Stimulated activated CD4-positive, alpha-beta T cell treated with anti-CD3 and anti-CD28 coated beads, Interleukin-4, amount 100 ng/mL, for 48 hours (primary cell): ENCODE results near the gene NCKAP5L.
"Not testable (repeated sequence)": the region's sequence is repeated elsewhere in the genome, so short reads cannot be mapped to it uniquely, and the experiment has no call there.

Experiments used
- DNase-seq, 2 donors: peaks; one replicate each; pipeline ENCODE4 v3.0.0-alpha.2; 2020; ENCODE audit warnings: low read depth in 2 of 2

Gene NCKAP5L

DNA sequence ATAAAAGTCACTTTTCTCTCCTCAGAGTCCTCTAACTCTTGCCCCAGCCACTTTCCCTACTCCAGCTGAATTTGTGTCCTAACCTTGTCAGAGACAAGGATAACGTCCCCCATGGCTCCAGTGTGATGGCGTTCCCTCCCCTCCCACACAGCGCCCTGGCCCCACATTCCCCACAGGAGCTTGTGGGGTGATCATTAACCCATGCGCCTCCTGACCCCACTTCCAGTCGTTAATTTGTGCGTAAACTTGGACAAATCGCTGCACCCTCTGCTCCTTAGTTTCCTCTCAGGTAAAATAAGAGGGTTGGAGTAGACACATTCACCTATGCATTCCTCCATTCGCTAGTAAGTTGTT, 37.5 kb upstream of the NCKAP5L start:
- DNase-seq = no peak

DNA sequence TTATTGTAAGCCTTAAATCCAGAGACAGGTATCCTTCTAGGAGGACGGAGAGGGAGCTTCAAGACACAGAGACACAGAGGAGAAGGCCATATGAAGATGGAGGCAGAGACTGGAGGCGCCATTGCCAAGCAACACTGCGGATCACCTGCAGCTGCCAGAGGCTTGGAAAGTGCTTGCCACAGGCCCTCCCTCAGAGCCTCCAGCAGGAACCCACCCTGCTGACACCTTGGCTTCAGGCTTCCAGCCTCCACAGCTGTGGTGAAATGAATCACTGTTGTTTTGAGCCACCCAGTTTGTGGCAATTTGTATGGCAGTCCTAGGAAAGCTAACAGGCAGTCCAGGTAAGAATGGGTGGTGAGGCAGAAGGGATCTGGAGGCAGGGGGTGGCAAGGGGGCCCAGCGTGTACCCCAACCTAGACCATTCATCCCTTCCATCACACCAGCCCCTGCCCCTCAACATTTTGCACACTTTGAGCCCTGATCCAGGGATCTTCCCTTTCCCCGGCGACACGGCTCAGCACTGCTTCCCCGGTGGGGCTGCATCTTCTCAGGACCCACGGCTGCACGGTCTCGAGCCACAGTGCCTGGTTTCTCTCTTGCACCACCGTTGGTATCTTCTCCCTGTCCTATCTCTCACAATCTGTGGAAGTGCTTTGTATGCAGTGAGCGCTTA, 37.0 kb upstream of the NCKAP5L start:
- no peak for DNase-seq

DNA sequence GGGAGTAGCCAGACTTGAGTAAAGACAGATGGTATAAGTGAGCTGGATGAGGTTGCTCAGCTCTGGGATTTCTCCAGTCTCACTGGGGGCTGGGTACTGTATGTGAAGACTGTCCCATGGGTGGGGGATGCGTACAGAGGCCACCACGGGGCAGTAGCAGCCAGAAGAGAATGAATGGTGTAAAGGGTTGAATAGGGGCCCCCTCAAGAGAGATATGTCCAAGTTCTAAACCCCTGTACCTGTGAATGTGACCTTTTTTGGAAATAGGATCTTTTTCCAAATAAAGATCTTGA, 36.5 kb upstream of the NCKAP5L start:
- DNase-seq = no peak

DNA sequence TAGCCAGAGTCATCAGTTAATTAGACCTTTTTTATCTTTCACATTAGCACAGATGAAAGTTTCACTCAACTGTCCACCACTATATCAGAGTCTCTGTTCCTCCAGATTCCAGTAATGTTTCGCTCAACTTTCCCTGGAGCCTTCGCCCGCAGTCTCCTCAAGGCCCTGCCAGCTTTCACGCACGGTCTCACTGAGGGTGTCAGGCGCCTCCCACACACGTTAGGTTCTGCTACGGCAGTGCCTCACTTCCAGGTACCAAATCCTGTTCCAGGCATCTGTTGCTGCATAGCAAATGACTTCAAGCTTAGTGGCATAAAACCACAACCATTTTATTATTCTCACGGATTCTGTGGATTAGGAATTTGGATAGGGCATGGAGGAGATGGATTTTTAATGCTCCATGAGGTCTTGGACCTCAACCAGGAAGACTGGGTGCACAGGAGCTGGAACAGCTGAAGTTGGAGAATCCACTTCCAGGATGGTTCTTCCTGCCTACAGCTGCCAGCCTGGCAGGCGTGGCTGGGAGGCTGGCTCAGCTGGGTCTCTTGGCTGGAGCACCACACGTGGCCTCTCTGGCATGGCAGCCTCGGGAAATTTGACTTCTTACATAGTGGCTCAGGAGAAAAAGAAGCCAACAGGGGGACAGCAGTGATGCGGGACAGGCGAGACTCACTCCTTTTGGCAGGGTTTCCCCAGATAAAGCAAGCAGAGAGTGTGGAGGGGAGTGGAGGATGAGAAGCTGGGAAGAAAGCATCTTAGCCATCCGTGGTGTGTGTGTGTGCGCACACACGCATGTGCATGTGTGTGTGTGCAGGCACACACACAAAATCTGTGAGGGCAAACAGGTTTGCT, 36.0 kb upstream of the NCKAP5L start:
- no peak for DNase-seq

DNA sequence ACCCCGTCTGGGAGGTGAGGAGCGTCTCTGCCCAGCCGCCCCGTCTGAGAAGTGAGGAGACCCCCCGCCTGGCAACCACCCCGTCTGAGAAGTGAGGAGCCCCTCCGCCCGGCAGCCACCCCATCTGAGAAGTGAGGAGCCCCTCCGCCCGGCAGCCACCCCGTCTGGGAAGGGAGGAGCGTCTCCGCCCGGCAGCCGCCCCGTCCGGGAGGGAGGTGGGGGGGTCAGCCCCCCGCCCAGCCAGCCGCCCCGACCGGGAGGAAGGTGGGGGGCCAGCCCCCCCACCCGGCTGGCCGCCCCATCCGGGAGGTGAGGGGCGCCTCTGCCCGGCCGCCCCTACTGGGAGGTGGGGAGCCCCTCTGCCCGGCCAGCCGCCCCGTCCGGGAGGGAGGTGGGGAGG, 32.7 kb upstream of the NCKAP5L start:
- not testable (repeated sequence) for DNase-seq

DNA sequence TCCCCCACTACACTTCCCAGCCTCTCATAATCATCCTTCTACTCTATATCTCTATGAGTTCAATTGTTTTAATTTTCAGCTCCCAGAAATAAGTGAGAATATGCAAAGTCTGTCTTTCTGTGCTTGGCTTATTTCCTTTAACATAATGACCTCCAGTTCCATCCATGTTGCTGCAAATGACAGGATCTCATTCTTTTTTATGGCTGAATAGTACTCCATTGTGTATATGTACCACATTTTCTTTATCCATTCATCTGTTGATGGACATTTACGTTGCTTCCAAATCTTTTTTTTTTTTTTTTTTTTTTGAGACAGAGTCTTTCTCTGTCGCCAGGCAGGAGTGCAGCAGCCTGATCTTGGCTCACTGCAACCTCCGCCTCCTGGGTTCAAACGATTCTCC, 27.7 kb upstream of the NCKAP5L start:
- not testable (repeated sequence) for DNase-seq

DNA sequence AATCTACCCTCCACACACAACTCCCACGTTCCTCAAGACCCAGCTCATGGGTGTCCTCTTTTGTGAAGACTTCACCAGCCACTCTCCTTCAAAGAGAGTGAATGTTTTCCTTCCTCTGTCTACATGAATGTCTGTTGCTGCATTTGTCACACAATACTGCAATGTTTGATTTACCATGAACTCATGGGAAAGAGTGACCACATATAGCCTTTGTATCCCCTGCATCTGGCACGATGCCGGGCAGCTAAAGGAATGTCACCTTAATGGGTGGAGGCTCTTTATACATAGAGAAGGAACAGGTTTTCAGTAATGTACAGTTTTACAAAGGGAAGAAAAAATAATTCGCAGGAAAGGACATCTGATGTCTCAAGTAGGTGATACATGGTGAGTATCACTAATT, 26.8 kb upstream of the NCKAP5L start:
- DNase-seq = no peak

DNA sequence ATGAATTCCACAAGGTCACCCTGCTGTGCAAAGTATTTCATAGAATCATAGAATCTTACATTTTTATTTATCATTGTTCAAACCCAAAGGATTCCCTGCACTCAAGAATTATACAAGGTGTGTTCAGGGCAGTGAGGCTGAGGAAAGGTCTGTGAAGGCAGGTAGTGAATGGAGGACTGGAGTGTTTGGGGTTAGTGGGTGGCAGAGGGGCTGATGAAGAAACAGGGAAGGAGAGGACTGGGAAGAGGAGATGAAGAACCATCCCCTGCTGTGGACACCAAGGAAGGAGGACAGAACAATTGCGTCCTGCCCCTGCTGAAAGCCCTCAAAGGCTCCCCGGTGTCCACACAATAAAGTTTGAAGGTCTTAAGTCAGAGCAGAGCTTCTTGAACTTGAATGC, 25.5 kb upstream of the NCKAP5L start:
- DNase-seq = no peak

DNA sequence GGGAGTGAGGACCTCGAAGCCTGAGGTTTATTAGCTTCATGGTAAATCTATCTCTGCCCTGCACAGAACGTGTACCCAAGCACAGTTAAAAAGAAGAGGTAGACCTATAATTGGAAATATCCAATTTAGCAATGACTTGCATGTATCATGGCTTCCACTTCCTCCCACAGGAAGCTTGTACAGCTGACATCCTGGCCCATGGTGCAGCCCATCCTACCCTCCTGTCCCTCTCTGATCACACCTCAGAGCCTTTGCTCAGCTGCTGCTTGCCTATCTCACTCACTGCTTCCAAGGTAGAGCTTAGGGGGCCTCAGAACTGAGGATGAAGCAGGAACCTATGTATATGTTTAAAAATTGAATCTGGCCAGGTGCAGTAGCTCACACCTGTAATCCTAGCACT, 18.9 kb upstream of the NCKAP5L start:
- no peak for DNase-seq

DNA sequence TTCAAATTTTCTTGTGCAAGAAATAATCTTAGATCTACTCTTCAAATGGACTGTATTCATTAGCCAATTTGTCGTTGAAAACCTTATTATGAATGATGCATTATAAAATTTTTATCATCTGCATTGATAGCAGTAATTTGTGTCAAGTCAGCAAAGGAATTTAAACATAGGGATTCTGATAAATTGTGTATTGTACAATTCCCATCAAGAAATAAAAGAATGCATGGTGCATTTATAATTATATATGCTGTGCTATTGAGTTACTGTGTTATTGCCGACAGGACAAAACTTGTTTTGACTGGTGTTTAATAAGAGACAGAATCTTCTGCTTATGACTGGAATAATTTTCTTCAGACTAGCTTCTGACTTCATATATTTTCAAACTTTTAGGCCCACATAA, 17.8 kb upstream of the NCKAP5L start:
- no peak for DNase-seq

DNA sequence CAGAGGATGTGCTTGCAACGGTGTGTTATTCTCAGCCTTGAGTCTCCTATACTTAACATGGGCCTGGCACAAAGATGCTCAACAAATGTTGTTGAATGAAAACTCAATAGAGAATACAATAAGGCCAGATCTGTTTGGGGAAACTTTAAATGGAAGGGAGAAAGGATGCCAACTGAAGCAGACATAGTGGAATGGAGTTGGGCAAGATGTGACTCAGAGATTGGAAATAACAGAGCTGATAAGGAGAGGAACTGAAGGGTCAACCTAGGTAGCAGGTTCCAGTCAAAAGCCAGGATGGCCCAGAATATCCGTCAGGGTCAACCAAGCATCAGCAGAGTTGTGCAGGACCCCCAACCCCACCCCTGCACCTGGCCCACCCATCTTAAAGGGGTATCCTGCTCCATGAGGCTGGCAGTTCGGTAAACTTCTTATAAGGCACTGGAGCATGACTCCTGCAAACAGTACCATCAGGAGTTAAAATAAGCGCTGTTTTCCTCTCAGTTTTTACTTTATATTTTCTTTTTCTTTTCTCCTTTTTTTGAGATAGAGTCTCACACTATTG, 15.7 kb upstream of the NCKAP5L start:
- DNase-seq = no peak

DNA sequence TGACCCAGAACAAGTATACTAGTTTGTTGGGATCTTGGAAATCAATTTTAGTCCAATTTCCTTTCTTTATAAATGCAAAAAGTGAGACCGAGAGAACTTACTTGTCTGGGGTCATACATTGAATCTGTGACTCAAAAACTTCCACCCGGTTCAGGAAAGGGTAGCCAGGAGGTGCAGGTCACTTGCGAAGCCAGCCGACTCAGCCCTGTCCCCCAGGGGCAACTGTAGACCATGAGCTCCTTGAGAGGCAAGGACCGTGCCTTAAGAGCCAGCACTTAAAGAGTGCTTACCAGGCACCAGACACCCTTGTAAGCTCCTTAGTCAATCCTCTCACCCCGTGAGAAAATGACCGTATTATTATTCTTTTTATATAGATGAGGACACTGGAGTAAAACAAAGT, 15.2 kb upstream of the NCKAP5L start:
- no peak for DNase-seq

DNA sequence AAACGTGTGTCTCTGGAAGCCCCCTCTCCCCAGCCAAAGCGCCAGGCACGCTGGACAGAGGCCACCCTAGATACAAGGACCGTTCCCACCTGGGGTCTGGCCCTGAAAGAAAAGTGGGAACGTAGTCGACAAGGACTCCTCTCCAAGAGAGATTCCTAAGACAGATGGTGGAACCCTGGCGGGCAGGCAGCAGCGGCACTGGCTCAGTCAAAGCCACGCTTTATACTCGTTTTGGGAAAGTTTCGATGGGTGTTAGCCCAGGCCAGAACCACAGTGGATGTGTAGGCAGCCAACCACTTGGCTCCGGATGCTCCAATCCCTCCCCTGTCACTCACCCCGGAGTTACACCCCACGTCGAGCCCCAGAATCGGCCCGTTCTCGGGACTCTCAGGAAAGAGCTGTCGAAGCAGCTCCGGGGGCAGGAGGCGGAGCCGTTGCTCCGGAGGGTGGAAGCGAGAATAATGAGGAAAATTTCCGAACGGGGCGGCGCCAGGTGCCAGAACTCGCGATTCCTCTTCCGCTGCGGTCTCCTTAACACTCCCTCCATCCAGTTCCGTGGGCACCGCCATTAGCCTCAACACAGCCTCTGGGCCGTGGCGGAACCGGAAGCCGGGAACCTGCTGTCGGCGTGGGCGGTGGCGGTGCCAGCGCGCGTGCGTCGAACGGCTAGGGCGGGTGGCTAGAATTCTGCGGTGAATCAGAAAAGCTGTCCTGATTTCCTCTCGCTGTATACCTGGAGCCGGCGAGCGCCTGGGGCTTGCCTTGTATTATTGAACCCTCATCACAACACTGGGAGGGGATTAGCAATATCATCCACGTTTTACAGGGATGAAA, 14.5 kb upstream of the NCKAP5L start, which contains the start of gene BCDIN3D:
BCDIN3D (minus strand) TSS at position 588 of the 834 bp plus-strand sequence; CDS start at position 569, 19 bp downstream.
- peak; percentile 95 for DNase-seq

DNA sequence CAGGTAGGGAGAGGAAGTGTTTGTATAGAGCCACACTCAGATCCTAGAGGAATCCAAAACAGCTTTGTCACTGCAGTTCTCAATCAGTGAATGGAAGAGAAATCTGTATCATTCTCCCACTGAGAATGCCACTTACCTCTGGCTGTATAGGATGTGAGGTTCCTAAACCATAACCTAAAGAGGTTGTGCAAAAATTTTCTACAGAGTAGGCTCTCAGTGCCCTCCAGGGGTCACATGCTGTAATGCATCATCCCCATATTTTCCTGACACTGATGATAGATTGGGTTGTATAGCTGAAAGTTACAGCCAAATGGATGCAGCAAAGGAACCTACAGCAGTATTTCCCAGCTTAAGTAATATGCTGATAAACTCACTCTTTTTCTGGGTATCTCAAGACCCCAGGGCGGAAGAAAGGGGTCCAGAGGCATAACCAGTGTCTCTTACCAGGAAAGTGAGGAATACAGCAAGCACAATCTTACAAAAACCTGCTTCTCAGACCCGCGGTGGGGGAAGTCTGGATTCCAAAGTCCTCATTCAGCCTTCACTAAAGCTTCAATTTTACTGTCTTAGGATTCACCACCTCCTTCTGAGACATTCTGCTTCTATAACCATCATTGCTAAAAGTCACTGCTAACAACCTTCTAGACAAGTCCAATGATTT, 10.9 kb upstream of the NCKAP5L start:
- DNase-seq = peak in 1 of 2 donors; percentile 20

DNA sequence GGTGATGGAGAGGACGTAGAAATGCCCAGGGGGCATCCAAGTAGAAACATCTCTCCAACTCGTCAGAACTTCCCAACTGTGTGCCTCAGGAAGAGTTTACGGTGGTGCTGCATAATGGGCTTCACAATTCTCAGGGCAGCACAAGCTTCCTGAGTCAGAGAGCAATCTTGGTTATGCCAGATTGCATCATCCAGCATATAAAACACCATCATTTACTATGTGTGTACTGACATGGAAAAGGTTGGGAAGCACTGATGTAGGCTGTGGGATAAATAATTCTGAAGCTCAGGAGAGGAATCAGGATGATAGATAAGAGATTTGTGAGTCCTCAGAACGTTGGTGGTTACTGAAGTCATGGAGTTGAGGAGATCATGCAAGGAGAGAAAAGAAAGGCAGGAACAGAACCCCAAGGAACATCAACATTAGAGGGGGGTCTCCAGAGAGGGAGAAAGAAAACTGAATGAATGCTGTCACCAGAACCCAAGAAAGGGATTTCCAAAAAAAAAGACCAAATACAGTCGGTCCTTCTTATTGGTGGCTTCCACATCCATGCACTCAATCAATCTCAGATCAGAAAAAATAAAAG, 4.7 kb upstream of the NCKAP5L start:
- DNase-seq = no peak

DNA sequence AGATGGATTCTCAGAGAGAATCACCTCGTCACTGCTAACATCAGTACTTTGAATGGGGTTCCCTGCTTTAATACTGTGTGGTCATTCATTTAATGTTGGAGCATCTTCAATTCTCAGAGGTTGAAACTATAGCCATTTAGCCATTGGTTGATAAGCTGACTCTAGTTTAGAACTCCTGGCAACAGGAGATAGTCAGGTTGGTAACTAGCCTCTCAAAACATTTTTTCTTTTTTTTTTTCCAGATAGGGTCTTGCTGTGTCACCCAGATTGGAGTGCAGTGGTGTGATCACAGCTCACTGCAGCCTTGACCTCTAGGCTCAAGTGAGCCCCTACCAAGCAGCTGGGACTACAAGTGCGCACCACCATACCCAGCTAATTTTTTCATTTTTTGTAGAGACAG, 3.5 kb upstream of the NCKAP5L start:
- no peak for DNase-seq

DNA sequence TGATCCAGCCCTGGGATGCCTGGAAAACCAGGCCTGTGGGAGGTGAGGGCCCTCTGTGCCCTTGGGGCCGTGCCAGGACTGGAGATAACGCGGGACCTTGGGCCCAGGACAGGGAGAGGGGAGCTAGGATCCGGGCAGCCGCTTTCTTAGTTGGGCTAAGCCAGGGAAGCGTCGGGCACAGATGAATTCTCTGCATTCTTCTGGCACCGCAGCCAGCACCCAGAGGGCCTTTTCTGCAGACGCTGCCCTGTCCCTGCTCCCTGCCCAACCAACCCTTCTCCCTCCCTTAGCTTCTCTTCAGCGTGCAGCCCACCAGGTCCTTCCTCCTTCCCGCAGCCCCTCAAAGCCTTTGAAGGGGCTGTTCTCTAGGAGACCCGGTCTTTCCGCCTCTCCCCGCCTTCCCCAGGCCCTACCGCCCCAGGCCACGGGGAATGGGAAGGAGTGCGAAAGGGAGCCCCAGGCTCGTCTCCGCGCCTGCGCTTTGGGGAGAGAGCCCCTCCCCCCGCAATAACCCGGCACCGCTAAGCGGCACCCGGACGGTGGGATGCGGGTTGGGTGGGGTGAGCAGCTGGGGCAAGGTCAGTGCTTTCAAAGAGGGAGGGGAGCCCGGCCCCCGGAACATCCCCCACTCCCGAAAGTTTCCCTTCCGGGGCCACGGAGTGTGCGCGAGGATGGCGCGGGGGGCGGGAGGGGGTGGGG, 663 bp downstream of the NCKAP5L start:
- peak in 1 of 2 donors; percentile 10 for DNase-seq

DNA sequence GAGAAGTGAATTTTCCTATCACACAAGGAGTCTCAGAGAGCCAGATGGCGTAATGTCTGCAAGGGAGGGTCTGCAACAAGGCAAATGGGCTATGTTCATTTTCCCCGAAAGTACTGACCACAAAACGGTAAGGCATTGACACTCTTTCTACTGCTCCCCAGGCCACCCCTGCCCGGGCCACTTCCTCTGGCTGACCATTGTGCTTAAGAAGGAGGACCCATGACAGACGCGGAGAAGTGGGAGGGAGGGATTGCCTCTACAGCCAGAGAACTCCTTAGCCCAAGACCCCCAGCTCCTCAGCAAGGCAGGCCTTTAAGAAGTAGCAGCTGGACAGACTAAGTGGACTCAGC, 1.2 kb downstream of the NCKAP5L start:
- DNase-seq = no peak

DNA sequence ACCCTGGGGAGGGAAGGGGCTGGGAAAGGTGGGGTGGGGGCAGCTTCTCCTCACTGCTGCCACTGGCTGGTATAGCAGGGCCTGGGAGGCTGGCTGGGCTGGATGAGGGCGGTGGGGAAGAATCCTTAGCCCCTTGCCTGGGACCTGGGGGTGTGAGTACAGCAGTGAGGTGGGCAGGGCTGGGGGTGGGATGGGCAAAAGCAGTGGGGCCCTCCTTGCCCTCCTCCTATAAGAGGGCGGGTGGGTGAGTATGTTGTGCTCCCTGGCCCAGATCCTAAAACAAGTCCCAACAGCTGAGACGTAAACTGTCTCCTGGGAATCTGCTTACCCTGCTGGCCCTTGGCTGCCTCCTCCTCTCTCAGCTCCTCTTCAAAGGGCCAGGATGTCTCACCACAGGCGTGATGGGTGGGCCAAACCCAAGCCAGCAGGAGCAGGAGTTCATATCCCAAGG, 2.2 kb downstream of the NCKAP5L start:
- no peak for DNase-seq

DNA sequence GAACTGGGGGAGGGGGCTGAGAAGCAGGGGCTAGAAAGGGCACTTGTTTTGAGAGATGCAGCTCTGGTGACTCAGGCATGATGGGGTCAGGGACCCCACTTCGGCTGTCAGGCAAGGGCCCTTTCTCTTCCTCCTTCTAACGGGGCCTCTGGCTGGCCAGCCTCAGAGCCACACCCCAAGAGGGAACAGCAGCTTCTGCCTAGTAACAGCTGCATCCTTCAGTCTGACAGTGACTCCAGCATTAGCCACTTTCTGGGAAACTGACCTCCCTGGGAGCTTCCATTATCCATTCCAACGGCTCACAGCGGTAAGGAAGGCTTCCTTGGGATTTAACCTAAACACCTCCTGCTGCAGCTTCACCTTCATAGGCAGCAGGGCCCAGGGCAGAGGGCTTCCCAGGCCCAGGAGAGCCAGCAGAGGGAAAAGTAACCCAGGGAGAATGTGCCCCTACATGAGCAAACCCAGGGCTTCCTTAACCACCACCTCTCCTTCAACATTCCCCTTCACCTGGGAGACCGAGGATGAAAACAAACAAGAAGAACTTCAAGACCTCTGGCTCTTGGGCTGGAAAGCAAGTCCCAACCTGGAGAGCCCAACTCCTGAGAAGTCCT, 2.7 kb downstream of the NCKAP5L start:
- no peak for DNase-seq
